ENCODE results near the gene ZNF710.
"Not testable (repeated sequence)": the region's sequence is repeated elsewhere in the genome, so short reads cannot be mapped to it uniquely, and the experiment has no call there.

ZNF710 gene

GRCh38 chr15:90060797-90061196 lies 59.7 kb downstream of the ZNF710 start:
- no peak for DNase-seq

GRCh38 chr15:90062023-90062442 lies 60.9 kb downstream of the ZNF710 start:
- DNase-seq, result peak; percentile 47

DNA sequence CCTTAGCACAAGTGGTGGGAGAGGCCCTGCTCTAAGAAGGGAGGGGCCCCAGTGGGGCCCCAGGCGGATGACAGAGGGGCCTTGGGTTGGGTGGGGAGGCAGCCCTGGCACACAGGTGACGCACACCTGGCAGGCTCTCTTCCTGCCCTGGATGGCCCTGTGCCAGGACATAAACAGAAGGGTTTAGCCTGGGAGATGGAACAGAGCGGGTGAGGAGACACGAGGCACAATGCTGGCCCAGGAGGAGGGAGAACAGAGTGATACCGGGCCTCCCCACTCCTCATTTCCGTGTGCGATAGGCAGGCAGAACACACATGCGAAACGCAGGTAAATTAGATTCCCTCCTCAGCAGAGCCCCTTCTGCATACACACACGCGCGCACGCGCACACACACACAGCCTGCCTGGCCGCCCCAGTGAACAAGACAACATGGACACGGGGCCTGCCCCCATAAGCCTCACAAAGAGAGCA lies 61.4 kb downstream of the ZNF710 start:
- DNase-seq, result no peak

DNA sequence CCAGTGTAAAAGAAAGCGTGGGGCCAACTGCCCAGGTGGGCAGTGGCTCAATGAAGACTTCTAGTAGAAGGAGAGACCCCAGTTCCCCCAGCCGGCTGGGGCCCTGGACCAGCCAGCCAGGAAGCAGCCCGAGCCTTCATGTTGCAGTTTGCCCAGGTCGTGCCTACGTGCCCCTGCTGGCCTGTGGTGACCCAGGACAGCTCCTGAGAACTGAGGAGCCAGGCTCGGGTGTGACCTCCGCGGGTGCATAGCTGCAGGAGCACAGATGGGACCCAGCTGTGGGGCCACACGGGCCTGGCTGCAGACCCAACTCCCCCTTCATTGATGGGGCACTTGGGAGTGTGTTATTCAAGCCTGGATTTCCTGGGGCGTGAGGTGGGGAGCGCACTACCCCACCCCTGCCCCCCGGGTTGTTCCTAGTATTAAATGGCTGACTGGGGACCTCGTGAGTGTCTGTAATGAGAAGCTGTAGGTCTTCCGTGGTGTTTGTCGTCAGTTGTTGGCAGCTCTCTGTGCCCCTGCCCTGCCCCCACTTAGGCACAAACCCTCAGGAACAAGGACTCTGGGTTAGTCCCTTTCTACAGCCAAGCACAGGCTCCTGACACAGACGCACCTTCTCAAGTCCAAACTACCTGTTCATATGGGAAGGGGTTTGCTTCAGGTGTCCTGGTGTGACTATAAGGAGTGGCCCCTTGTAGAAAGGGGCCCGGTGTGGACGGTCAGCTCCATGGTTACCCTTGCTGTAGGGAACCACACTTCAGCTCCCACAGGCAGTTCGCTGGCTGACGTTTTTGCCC lies 62.0 kb downstream of the ZNF710 start:
- DNase-seq, result no peak

DNA sequence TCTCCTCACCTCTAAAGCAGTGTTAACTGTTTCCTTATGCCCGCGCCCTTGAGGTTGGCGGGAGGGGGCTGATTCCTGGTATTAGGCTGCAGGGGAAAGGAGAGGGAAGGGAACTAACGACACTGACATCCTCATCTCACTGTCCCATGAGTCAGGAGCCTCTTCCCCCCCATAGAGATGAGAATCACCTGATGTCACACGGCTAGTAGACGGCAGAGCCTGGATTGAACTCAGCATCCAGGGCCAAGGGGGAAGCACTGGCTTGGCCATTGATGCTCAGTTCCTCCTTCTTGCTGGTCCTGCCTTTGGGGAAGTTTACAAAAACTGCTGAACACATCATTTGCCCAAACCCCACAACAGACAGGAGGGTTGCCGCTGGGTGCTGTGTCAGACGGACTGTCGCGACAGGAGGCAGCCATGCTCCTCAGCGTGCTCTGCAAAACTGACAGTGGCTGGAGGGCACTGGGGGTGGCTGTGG lies 62.7 kb downstream of the ZNF710 start:
- DNase-seq, result no peak

- DNase-seq, result no peak
Observed at GRCh38 chr15:90064911-90065681, 64.0 kb downstream of the ZNF710 start.

DNA sequence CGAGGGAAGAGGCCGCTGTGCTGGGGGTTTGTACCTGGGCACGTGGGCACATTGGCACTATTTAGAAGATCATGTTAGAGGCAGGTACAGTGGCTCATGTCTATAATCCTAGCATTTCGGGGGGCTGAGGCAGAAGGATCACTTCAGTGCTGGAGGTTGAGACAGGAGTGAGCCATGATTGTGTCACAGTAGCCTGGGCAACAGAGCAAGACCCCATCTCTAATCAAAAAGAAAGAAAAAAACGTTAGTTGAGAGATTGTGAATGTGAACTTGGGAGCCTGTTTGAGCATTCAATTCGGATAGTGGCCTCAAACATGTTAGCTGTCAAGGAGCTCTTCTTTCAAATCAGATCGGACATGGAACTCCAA lies 64.5 kb downstream of the ZNF710 start:
- no peak for DNase-seq

DNA sequence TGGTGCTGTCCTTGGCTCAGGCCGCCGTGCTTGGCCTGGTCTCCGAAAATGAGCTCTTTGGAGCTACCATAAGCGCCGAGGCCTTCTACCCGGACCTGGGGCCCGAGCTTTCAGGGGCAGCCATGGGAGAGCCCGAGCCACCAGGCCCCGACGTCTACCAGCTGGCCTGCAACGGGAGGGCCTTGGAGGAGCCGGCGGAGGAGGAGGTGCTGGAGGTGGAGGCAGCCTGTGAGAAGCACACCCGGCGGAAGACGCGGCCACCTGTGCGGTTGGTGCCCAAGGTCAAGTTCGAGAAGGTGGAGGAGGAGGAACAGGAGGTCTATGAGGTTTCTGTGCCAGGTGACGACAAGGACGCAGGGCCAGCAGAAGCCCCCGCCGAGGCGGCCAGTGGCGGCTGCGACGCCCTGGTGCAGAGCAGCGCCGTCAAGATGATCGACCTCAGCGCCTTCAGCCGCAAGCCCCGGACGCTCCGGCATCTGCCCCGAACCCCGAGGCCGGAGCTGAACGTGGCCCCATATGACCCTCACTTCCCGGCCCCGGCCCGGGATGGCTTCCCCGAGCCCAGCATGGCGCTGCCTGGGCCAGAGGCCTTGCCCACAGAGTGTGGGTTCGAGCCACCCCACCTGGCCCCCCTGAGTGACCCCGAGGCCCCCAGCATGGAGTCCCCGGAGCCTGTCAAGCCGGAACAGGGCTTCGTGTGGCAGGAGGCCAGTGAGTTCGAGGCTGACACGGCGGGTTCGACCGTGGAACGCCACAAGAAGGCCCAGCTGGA lies 66.2 kb downstream of the ZNF710 start:
- DNase-seq, result no peak

- no peak for DNase-seq
Observed at GRCh38 chr15:90067953-90068606, 67.0 kb downstream of the ZNF710 start.

- not testable (repeated sequence) for DNase-seq
Observed at GRCh38 chr15:90070623-90071022, 69.5 kb downstream of the ZNF710 start.

GRCh38 chr15:90071220-90071807 lies 70.2 kb downstream of the ZNF710 start:
- DNase-seq, result peak; percentile 85

DNA sequence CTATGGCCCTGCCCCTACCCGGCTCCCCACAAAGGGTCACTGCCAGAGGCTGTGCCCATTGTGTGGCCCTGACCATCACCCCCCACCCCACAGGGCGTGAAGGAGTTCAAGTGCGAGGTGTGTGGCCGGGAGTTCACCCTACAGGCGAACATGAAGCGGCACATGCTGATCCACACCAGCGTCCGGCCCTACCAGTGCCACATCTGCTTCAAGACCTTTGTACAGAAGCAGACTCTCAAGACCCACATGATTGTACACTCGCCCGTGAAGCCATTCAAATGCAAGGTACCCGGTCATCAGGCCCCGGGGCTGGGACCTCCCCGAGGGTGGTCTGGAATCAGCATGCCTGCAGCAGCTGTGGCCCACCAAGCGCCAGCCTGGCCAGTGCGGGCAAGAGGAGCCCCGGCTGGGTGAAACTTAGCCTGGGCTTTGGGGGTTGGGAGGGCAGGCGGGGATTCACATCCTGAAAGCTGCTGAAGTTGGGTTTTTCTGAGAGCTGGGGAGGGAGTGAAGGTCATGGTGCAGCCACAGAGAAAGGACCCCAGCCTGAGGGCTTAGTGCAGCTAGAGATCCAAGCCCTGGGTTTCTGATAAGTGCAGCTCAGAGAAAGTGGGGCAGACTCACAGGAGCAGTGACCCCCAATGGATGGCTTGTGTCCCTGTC lies 72.0 kb downstream of the ZNF710 start:
- no peak for DNase-seq

- DNase-seq, result no peak
Observed at GRCh38 chr15:90074023-90074422, 72.9 kb downstream of the ZNF710 start.

DNA sequence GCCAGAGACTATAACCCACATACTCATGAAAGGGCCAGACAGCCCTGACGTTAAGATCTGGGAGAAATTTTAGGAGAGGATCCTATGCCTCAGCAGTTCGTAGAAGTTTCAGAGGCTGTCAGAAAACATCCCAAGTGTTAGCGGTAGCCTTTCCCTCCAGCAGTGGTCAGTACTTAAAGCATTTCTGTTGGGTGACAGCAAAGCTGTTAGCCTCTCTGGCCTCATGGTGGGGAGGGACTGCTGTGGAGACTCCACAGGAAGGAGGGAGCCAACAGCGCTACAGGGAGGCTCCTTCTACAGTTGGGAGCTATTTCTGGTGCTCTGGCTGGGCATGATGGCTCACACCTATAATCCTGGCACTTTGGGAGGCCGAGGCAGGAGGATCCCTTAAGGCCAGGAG lies 73.8 kb downstream of the ZNF710 start:
- no peak for DNase-seq

GRCh38 chr15:90075420-90076289 lies 74.5 kb downstream of the ZNF710 start:
- no peak for DNase-seq

GRCh38 chr15:90076716-90077115 lies 75.6 kb downstream of the ZNF710 start:
- DNase-seq, result no peak

- no peak for DNase-seq
Observed at GRCh38 chr15:90078965-90079364, 77.8 kb downstream of the ZNF710 start.

DNA sequence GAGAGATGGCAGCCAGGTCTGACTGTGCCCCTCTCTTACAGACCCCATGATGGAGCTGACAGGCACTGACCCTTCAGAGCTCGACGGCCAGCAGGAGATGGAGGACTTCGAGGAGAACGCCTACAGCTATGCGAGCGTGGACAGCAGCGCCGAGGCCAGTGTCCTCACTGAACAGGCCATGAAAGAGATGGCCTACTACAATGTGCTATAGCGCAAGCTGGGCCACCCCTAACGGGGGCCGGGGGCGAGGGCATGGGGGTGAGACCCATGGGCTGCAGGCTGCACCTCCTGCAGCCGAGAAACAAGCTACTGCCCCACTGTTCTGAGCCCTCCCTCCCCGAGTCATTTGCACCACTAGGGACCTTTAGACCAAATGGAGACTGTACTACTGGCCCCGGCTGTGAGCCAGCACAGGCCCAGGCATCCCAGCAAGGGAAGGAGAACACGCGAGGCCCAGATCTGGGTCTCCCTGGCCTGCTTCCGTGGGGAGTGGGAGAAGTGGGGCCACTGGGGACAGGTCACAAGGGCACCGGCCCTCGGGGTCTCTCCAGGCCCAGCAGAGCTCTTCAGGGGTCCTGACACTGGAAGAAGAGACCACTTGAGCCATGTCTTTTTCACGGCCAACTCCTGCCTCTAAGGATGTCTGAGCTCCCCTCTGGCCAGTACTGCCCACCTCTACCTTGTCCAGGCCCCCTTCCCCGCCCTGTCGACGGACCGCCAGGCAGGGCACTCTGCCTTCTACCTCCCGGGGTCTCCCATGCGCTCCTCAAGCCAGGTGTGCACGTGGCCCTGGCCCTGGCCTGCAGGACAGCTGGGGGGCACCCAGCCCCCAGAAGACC lies 78.7 kb downstream of the ZNF710 start:
- DNase-seq, result no peak

- no peak for DNase-seq
Observed at GRCh38 chr15:90080458-90080755, 79.3 kb downstream of the ZNF710 start.
